ENCODE results near the gene STATH.

The STATH gene, protein sequence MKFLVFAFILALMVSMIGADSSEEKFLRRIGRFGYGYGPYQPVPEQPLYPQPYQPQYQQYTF

DNA sequence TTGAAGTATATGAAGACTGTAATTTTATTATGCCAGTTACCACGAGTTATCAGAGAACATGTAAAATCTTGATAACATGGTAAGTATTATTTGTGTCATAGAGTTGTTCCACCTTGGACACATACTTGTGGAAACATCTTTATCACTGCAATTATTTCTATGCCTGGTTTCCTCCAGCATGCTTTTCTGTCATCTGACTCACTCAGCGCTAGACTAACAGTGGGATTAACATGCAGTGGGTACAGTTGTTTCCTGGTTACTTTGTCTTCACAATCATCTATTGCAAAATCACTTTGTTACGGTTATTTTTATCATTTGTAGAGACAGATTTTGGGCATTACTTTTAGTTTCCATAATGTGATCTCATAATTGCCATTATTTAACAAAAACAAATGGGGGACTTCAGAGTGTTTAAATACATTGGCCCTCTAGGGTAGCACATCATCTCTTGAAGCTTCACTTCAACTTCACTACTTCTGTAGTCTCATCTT lies at the start of gene STATH:
Gene STATH (plus strand): TSS at position 441 of the 491 bp plus-strand sequence. CDS start 2,472 bp downstream, outside the sequence.
- H3K4me3 ChIP-seq (ENCODE audit: low read depth, low read length): no peak within 1 kb of the TSS
- TF ChIP-seq, protein P1, sequence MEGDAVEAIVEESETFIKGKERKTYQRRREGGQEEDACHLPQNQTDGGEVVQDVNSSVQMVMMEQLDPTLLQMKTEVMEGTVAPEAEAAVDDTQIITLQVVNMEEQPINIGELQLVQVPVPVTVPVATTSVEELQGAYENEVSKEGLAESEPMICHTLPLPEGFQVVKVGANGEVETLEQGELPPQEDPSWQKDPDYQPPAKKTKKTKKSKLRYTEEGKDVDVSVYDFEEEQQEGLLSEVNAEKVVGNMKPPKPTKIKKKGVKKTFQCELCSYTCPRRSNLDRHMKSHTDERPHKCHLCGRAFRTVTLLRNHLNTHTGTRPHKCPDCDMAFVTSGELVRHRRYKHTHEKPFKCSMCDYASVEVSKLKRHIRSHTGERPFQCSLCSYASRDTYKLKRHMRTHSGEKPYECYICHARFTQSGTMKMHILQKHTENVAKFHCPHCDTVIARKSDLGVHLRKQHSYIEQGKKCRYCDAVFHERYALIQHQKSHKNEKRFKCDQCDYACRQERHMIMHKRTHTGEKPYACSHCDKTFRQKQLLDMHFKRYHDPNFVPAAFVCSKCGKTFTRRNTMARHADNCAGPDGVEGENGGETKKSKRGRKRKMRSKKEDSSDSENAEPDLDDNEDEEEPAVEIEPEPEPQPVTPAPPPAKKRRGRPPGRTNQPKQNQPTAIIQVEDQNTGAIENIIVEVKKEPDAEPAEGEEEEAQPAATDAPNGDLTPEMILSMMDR (IDR thresholded peaks at IDR 0.05; ENCODE audit: borderline replicate concordance, insufficient read depth, low read depth, low read length): no peak

DNA sequence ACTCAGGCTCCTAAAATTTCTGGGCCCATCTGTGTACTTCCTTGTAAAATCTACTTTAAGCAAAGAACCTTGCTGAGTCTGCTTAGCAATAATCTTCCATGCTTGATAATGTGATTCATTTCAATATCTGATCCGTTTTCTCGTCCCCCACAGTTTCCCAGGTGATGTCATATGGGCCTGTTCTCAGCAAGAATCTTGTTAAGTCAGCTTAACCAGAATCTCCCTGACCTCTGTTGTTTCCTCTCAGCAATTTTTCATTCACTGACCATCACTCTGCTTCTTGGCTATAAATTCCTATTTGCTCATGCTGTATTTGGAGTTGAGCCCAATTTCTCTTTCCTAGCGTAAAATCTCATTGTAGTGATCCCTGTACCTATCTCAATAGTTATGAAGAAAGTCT lies 44.2 kb upstream of the STATH start:
- H3K4me3 ChIP-seq (ENCODE audit: low read depth, low read length): no peak overlapping the region
- TF ChIP-seq, protein P1 (IDR thresholded peaks at IDR 0.05; ENCODE audit: borderline replicate concordance, insufficient read depth, low read depth, low read length): no peak

DNA sequence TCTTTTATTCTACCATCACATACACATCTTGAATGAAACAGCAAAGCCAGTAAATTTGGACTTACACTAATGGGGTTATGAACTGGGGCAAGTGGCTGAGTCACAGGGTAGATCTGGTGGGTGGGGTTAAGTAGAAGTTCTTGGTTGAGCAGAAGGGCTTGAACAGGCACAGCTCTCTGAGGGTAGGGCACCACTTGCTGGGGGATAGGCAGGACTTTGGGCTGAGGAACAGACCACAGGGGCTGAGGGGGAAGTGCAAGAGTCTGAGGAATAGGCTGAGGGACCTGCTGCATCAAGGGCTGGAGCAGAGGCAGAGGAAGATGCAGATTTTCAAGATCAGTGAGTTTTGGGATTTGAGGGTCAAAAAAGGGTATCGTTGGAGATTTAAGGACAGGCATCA lies 38.6 kb upstream of the STATH start:
- no peak overlapping the region for H3K4me3 ChIP-seq (ENCODE audit: low read depth, low read length)
- TF ChIP-seq, protein P1 (IDR thresholded peaks at IDR 0.05; ENCODE audit: borderline replicate concordance, insufficient read depth, low read depth, low read length): no peak

DNA sequence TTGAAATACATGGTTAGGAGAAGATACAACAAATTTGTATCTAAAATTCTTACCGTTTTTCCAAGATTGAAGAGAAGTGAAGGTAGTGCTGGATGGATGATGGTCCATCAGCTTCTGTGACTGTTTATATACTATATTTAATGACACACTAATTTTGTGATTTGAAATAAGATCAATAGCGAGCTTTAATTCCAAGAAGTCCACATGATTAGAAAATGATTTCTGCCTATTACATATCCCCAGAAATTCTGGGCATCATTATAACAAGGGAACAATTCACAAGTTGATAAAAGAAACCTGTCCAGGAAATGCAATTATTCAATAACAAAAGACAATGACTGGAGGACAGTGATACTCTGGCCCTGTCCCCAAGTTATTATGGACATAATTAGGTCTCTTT lies 30.1 kb upstream of the STATH start, which contains the start of gene CSN2:
Gene CSN2 (minus strand): TSS at position 101 of the 400 bp plus-strand sequence. CDS start 4,733 bp downstream, outside the sequence.
- H3K4me3 ChIP-seq (ENCODE audit: low read depth, low read length): no peak within 1 kb of the TSS
- TF ChIP-seq, protein P1 (IDR thresholded peaks at IDR 0.05; ENCODE audit: borderline replicate concordance, insufficient read depth, low read depth, low read length): no peak

DNA sequence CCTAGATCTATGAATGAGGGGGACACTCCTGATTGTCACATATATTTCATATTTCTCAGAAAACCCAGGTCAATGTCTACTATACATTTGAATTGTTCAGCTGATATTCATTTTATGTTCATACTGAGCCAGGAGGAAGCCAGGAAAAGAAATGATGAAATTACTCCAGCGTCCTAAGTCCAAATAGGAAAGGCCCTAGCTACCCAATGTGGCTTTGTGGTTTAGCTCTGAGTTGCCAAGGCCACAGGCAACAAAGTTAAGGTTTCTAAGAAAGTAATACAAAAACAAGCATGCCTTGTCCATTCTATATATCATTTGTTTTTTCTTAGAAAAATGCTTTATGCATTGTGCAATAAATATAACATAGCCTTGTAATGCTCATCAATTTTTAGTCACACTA lies 25.7 kb upstream of the STATH start:
- TF ChIP-seq, protein P1 (IDR thresholded peaks at IDR 0.05; ENCODE audit: borderline replicate concordance, insufficient read depth, low read depth, low read length): no peak
- H3K4me3 ChIP-seq (ENCODE audit: low read depth, low read length): no peak overlapping the region

DNA sequence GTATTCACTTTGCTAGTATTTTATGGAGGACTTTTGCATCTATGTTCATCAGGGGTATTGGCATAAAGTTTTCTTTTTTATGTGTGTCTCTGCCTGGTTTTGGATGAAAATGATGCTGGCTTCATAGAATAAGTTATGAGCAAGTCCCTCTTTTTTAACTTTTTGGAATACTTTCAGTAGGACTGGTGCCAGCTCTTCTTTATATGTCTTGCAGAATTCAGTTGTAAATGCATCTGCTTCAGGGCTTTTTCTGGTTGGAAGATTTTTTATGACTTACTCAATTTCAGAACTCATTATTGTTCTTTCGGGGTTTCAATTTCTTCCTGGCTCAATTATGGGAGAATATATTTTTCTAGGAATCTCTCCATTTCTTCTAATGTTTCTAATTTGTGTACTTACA lies 21.1 kb upstream of the STATH start:
- TF ChIP-seq, protein P1 (IDR thresholded peaks at IDR 0.05; ENCODE audit: borderline replicate concordance, insufficient read depth, low read depth, low read length): no peak
- H3K4me3 ChIP-seq (ENCODE audit: low read depth, low read length): no peak overlapping the region

DNA sequence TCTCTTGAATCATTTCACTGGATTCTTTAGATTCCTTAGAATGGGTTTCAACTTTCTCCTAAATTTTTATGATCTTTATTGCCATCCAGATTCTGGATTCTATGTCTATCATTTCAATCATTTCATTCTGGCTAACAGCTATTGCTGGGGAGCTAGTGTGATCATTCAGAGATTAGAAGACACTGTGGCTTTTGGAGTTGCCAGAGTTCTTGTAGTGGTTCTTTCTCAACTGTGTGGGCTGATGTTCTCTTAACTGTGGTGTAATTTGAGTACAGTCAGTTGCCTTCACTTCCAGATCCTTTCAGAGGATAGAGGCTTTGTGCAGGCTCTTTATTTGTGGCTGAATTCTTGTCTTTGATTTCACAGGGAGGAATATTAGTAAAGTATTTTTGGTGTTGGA lies 18.2 kb upstream of the STATH start:
- H3K4me3 ChIP-seq (ENCODE audit: low read depth, low read length): no peak overlapping the region
- TF ChIP-seq, protein P1 (IDR thresholded peaks at IDR 0.05; ENCODE audit: borderline replicate concordance, insufficient read depth, low read depth, low read length): no peak

Measured in GM12875 (cell line).